Dendritic cell treated with granulocyte-macrophage colony-stimulating factor and Interleukin-4, amounts not matched to agents 40 ng/mL and 50 ng/mL, for 4 days (primary cell): ENCODE results near the gene HCN4.

ENCODE experiments used
- H3K27ac Mint-ChIP-seq: one replicate; pipeline ENCODE4 v1.8.0; 2022; ENCODE audit warnings: mild to moderate bottlenecking, mixed read lengths
- H3K27me3 Mint-ChIP-seq: one replicate; pipeline ENCODE4 v1.8.0; 2022; ENCODE audit warnings: mild to moderate bottlenecking, mixed read lengths
- H3K36me3 Mint-ChIP-seq: one replicate; pipeline ENCODE4 v1.8.0; 2022; ENCODE audit warnings: low read depth, mixed read lengths
- H3K4me1 Mint-ChIP-seq: one replicate; pipeline ENCODE4 v1.8.0; 2022; ENCODE audit warnings: low read depth, mixed read lengths
- H3K4me3 Mint-ChIP-seq: one replicate; pipeline ENCODE4 v1.8.0; 2022; ENCODE audit warnings: mild to moderate bottlenecking, moderate library complexity, mixed read lengths
- H3K9me3 Mint-ChIP-seq: one replicate; pipeline ENCODE4 v1.8.0; 2022; ENCODE audit warnings: mixed read lengths
- intact Hi-C: fragments of 100-400 bp; cut with micrococcal nuclease; formaldehyde crosslinking; loops from one replicate; pipeline ENCODE4 v1.15.0; 2022

The HCN4 gene

DNA sequence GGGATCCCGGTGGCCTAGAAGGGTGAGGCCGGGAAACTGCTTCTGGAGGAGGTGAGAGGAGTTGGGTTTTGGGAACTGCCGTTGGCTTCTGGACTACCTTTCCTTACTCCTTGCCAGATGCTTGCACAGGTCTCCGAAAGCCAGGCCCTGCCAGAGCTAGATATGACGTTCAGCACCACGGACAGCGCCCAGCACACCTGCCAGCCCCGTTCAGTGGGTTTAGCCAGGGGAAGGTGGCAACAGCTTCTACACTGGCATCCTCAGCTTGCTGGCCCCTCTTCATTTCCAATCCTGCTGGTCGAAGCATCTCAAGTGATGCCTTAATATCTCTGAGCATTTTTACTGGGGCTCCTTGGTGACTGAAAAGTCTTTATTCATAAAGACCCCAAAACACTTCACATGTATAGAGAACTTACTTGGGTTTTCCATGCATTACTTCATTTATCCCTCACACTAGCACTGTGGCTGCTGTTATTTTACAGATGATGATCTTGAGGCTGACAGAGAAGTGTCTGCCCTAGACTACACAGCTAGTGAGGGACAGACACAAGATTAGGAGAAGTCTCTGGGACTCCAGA lies 21.9 kb downstream of the HCN4 start:
- Mint-ChIP-seq H3K4me3 (no peak overlapping the region), H3K27me3 (peaks cover 4% of the 10 kb centered on the region), H3K4me1 (no peaks in the 10 kb centered on the region), H3K9me3 (no peaks in the 10 kb centered on the region), H3K27ac (no peak overlapping the region), H3K36me3 (no peaks in the 10 kb centered on the region)
- intact Hi-C loops: no loop called here

GRCh38 chr15:73345658-73346057 lies 23.1 kb downstream of the HCN4 start:
- no peaks in the 10 kb centered on the region for H3K4me1 Mint-ChIP-seq
- peaks cover 4% of the 10 kb centered on the region for H3K27me3 Mint-ChIP-seq
- intact Hi-C loops: no loop called here
- no peak overlapping the region for H3K27ac Mint-ChIP-seq
- H3K9me3 Mint-ChIP-seq: no peaks in the 10 kb centered on the region
- no peak overlapping the region for H3K4me3 Mint-ChIP-seq
- no peaks in the 10 kb centered on the region for H3K36me3 Mint-ChIP-seq

GRCh38 chr15:73344056-73344455 lies 24.7 kb downstream of the HCN4 start:
- Mint-ChIP-seq H3K36me3 (no peaks in the 10 kb centered on the region), H3K9me3 (no peaks in the 10 kb centered on the region), H3K4me1 (no peaks in the 10 kb centered on the region), H3K4me3 (no peak overlapping the region), H3K27ac (no peak overlapping the region), H3K27me3 (peaks cover 4% of the 10 kb centered on the region)
- intact Hi-C loops: no loop called here

DNA sequence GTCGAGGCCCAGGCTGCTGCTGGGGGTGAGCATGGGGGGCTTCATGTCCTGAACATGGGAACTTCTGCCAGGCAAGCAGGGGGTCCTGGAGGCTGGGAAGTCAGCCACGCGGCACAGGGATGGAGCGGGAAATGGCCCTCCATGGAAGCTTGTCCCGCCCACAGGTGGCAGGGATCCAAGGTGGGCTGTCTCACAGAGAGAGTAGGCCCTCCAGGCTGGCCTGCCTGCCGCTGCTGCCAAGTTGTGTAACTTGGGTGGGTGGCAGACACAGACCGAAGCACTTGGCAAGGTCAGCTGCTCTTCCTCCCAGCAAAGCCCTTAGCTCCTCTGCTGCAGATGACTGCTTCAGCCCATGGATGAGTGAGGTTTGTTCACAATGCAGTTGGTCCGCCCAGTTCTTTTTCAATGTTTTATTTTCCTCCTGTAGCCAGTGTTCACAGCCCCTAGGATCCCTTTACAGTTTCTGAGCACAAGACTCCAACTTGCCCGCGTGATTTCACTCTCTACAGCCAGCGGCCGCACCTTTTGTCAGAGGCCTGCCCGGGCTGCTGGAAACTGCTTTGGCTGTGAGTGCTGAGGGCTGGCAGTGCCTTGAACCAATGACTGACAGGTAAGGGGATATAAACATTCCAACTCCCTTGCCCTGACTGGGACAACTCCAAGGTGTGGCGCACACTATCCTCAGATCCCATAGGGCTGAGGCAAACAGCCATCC lies 26.7 kb downstream of the HCN4 start:
- peaks cover 7% of the 10 kb centered on the region for H3K27me3 Mint-ChIP-seq
- H3K9me3 Mint-ChIP-seq: no peaks in the 10 kb centered on the region
- no peak overlapping the region for H3K27ac Mint-ChIP-seq
- no peaks in the 10 kb centered on the region for H3K4me1 Mint-ChIP-seq
- no peak overlapping the region for H3K4me3 Mint-ChIP-seq
- H3K36me3 Mint-ChIP-seq: no peaks in the 10 kb centered on the region
- intact Hi-C loops: no loop called here

GRCh38 chr15:73340502-73341192 lies 28.1 kb downstream of the HCN4 start:
- Mint-ChIP-seq H3K27ac (no peak overlapping the region), H3K9me3 (no peaks in the 10 kb centered on the region), H3K36me3 (no peaks in the 10 kb centered on the region), H3K4me3 (no peak overlapping the region), H3K4me1 (no peaks in the 10 kb centered on the region), H3K27me3 (peaks cover 12% of the 10 kb centered on the region)
- intact Hi-C loops: no loop called here

- Mint-ChIP-seq H3K9me3 (no peaks in the 10 kb centered on the region), H3K4me3 (no peak overlapping the region), H3K36me3 (no peaks in the 10 kb centered on the region), H3K27me3 (peaks cover 17% of the 10 kb centered on the region), H3K27ac (no peak overlapping the region), H3K4me1 (no peaks in the 10 kb centered on the region)
- intact Hi-C loops: no loop called here
Measured at GRCh38 chr15:73338606-73339374, 30.0 kb downstream of the HCN4 start.

- H3K4me3 Mint-ChIP-seq: no peak overlapping the region
- intact Hi-C loops: no loop called here
- no peaks in the 10 kb centered on the region for H3K4me1 Mint-ChIP-seq
- no peak overlapping the region for H3K27ac Mint-ChIP-seq
- H3K36me3 Mint-ChIP-seq: no peaks in the 10 kb centered on the region
- H3K9me3 Mint-ChIP-seq: no peaks in the 10 kb centered on the region
- peaks cover 17% of the 10 kb centered on the region for H3K27me3 Mint-ChIP-seq
Measured at GRCh38 chr15:73338058-73338457, 30.7 kb downstream of the HCN4 start.

- Mint-ChIP-seq H3K36me3 (no peaks in the 10 kb centered on the region), H3K4me1 (no peaks in the 10 kb centered on the region), H3K4me3 (no peak overlapping the region), H3K9me3 (no peaks in the 10 kb centered on the region), H3K27me3 (peaks cover 15% of the 10 kb centered on the region), H3K27ac (no peak overlapping the region)
- intact Hi-C loops: no loop called here
Measured at GRCh38 chr15:73337187-73337586, 31.6 kb downstream of the HCN4 start.

GRCh38 chr15:73336756-73337155 lies 32.0 kb downstream of the HCN4 start:
- no peaks in the 10 kb centered on the region for H3K9me3 Mint-ChIP-seq
- H3K36me3 Mint-ChIP-seq: no peaks in the 10 kb centered on the region
- peaks cover 15% of the 10 kb centered on the region for H3K27me3 Mint-ChIP-seq
- no peak overlapping the region for H3K27ac Mint-ChIP-seq
- H3K4me1 Mint-ChIP-seq: no peaks in the 10 kb centered on the region
- intact Hi-C loops: no loop called here
- no peak overlapping the region for H3K4me3 Mint-ChIP-seq

DNA sequence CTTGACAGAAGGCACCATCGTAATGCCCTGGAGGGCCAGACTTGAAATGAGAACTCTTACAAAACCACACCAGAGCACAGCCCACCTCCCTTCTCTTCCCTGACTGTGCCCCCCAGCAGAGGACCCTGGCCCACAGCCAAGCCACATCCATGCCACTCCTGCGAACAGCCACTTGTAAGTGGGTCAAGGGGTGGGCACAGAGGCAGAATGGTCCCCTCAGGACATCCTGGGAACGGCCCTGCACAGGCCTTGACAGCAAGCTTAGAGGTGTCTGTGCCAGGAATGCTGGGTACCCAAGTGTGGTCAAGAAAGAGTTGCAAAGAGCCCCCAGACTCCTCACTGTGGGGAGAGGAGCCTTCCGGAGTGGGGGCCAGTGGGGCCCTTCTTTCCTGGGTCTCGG lies 33.3 kb downstream of the HCN4 start:
- Mint-ChIP-seq H3K27ac (no peak overlapping the region), H3K4me1 (no peaks in the 10 kb centered on the region), H3K9me3 (no peaks in the 10 kb centered on the region), H3K4me3 (no peak overlapping the region), H3K36me3 (no peaks in the 10 kb centered on the region), H3K27me3 (peaks cover 15% of the 10 kb centered on the region)
- intact Hi-C loops: no loop called here

DNA sequence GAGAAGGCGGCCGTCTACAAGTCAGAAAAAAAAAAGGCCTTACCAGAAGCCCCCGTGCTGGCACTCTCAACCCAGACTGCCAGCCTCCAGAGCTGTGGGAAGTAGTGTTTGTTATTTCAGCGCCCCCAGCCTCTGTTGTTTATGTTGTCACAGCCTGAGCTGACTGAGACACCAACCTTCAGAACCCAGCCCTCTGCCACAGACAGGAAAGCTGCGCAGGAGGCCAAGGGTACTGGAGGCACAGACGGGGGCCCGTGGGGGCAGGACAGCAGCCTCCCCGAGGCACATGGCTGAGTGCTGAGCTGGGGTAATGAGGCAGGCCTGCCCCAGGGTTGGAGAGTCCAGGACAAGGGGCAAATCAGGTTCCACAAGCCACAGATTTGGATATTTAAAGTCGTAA lies 33.7 kb downstream of the HCN4 start:
- no peaks in the 10 kb centered on the region for H3K9me3 Mint-ChIP-seq
- no peak overlapping the region for H3K27ac Mint-ChIP-seq
- peaks cover 15% of the 10 kb centered on the region for H3K27me3 Mint-ChIP-seq
- H3K4me3 Mint-ChIP-seq: no peak overlapping the region
- intact Hi-C loops: no loop called here
- no peaks in the 10 kb centered on the region for H3K4me1 Mint-ChIP-seq
- no peaks in the 10 kb centered on the region for H3K36me3 Mint-ChIP-seq

- Mint-ChIP-seq H3K36me3 (no peaks in the 10 kb centered on the region), H3K9me3 (no peaks in the 10 kb centered on the region), H3K4me3 (no peak overlapping the region), H3K4me1 (no peaks in the 10 kb centered on the region), H3K27me3 (peaks cover 15% of the 10 kb centered on the region), H3K27ac (no peak overlapping the region)
- intact Hi-C loops: no loop called here
Measured at GRCh38 chr15:73334086-73334485, 34.7 kb downstream of the HCN4 start.

- H3K36me3 Mint-ChIP-seq: no peaks in the 10 kb centered on the region
- H3K4me1 Mint-ChIP-seq: no peaks in the 10 kb centered on the region
- H3K27me3 Mint-ChIP-seq: peaks cover 17% of the 10 kb centered on the region
- H3K9me3 Mint-ChIP-seq: no peaks in the 10 kb centered on the region
- intact Hi-C loops: no loop called here
- no peak overlapping the region for H3K4me3 Mint-ChIP-seq
- H3K27ac Mint-ChIP-seq: no peak overlapping the region
Measured at GRCh38 chr15:73333001-73333400, 35.8 kb downstream of the HCN4 start.
